ENCODE results near the gene MIPOL1. TPM values are rescaled to one million over a fixed set of nuclear protein-coding genes. Genes with fewer than 3 reads are reported as not detected.

The MIPOL1 gene
- total RNA-seq, 2 experiments from 2014 or later, result not detected

DNA sequence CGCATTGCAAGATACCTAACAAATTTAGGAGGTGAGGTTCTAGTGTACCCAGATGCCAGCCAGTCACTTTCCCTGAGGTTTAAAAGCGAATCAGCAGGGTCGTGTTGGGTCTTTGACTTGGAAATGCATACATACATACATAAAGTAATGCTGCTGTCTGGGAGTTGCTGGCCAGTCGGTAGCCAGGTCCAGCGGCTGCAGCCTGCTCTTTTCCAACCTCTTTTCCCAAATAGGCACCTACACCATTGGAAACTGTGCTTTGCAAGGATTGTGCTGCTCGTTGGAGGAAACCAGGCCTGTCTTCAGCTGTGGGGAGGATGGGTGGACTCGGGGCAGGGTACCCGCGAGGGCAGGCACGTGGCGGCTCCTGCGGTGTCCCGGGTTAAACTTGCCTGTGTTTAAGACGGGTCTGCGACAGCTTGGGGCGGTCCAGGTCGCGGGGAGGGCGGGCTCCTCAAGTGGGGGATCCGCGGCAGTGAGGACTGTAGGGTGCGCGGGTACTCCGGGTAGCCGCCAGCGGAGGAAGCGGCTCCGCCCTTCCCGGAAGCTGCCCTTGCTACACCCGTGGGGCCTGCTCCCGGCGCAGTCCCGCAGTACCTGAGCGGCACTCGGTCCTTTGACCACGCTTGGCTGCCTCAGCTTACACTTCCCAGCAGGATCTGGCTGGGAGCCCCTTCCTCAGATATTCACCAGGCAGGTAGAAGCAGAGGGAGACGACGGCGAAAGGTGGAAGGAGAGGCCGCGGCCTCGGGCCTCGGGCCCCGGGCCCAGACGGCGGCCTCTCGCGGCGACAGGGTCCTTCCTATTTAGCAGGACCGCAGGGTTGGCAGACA is 400.4 kb downstream of the MIPOL1 start:
- DNase-seq (ENCODE audit: low spot score), result no peak
- Histone ChIP-seq H3K79me2 (ENCODE audit: insufficient read depth, low read depth, low read length) (no peaks in the 10 kb centered on the region), H3K9me2 (ENCODE audit: insufficient read depth, low read length) (no peaks in the 10 kb centered on the region), H3K4me2 (ENCODE audit: low read length) (no peak overlapping the region), H4K20me1 (ENCODE audit: insufficient read depth, low read length) (no peaks in the 10 kb centered on the region), H3K27ac (ENCODE audit: low read depth, low read length, poor library complexity, severe bottlenecking) (no peak overlapping the region), H3K9me3 (ENCODE audit: low read length) (0 out of 2 replicates have a peak, but pooled peaks cover 4% of the 10 kb centered on the region), H3K4me1 (ENCODE audit: insufficient read depth, low read length, poor library complexity, severe bottlenecking) (no peaks in the 10 kb centered on the region), H3K36me3 (ENCODE audit: insufficient read depth, low read length) (no peaks in the 10 kb centered on the region), H2AFZ (ENCODE audit: low read length) (no peak overlapping the region), H3K4me3 (ENCODE audit: low read depth, low read length, poor library complexity, severe bottlenecking) (no peak overlapping the region)
- ChIA-PET POLR2A (no interaction called here), CTCF (ENCODE audit: unreplicated experiment) (no interaction called here)
- no TSS peak for BruUV-seq (replicated peaks)
- intact Hi-C loops (cut with micrococcal nuclease; ENCODE audit: unreplicated experiment), result no loop called here
- TF ChIP-seq, protein P1, sequence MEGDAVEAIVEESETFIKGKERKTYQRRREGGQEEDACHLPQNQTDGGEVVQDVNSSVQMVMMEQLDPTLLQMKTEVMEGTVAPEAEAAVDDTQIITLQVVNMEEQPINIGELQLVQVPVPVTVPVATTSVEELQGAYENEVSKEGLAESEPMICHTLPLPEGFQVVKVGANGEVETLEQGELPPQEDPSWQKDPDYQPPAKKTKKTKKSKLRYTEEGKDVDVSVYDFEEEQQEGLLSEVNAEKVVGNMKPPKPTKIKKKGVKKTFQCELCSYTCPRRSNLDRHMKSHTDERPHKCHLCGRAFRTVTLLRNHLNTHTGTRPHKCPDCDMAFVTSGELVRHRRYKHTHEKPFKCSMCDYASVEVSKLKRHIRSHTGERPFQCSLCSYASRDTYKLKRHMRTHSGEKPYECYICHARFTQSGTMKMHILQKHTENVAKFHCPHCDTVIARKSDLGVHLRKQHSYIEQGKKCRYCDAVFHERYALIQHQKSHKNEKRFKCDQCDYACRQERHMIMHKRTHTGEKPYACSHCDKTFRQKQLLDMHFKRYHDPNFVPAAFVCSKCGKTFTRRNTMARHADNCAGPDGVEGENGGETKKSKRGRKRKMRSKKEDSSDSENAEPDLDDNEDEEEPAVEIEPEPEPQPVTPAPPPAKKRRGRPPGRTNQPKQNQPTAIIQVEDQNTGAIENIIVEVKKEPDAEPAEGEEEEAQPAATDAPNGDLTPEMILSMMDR (conservative IDR thresholded peaks at IDR 0.05; ENCODE audit: low read length), result no peak
- TF ChIP-seq EZH2phosphoT487 (IDR thresholded peaks at IDR 0.05; ENCODE audit: borderline replicate concordance, low read depth, low read length), result no peak

DNA sequence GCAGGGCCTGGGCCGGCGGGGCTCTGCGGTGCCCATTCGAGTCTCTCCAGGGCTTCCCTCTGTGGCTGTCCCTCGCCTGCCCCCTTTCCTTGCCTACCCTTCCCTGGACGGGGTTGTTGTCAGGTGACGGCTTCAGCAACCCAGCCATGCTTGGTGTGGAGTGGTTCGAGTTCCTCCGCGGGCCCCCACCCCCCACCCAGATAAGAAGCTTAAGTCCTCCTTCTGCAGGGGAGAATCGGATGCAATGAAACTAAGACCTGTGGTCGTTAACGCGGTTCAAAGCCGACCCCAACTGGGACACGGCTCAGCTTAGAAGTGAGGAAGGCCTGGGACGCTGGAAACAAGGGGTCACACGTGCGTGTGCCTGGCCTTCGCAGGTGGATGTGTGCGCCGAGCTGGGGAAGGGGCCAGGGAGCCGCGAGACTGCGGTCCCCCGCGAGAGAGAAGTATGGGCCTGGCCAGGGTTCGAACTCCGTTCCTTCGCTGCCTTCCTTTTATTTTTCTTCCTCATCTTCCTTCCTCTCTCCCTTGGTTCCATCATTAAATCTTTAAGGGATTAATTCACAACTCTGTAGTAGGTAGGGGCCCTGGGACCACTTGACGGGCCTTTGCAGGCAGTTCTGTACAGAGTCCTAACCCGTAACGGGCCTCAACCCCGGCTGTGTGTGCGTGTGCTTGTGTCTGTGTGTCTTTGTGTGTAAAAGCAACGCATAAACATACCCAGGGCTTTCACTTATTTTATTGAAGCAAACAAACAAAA is 401.2 kb downstream of the MIPOL1 start:
- BruUV-seq (replicated peaks), result no TSS peak
- H3K4me2 ChIP-seq (ENCODE audit: low read length), result no peak overlapping the region
- DNase-seq (ENCODE audit: low spot score), result no peak
- H4K20me1 ChIP-seq (ENCODE audit: insufficient read depth, low read length), result no peaks in the 10 kb centered on the region
- no peak overlapping the region for H2AFZ ChIP-seq (ENCODE audit: low read length)
- H3K27ac ChIP-seq (ENCODE audit: low read depth, low read length, poor library complexity, severe bottlenecking), result no peak overlapping the region
- intact Hi-C loops (cut with micrococcal nuclease; ENCODE audit: unreplicated experiment), result no loop called here
- CTCF ChIA-PET (ENCODE audit: unreplicated experiment), result no interaction called here
- no peaks in the 10 kb centered on the region for H3K79me2 ChIP-seq (ENCODE audit: insufficient read depth, low read depth, low read length)
- H3K4me3 ChIP-seq (ENCODE audit: low read depth, low read length, poor library complexity, severe bottlenecking), result no peak overlapping the region
- no peaks in the 10 kb centered on the region for H3K9me2 ChIP-seq (ENCODE audit: insufficient read depth, low read length)
- H3K9me3 ChIP-seq (ENCODE audit: low read length), result no peaks in the 10 kb centered on the region
- POLR2A ChIA-PET, result no interaction called here
- TF ChIP-seq, protein P1 (conservative IDR thresholded peaks at IDR 0.05; ENCODE audit: low read length), result no peak
- TF ChIP-seq EZH2phosphoT487 (IDR thresholded peaks at IDR 0.05; ENCODE audit: borderline replicate concordance, low read depth, low read length), result no peak
- H3K4me1 ChIP-seq (ENCODE audit: insufficient read depth, low read length, poor library complexity, severe bottlenecking), result no peaks in the 10 kb centered on the region
- no peaks in the 10 kb centered on the region for H3K36me3 ChIP-seq (ENCODE audit: insufficient read depth, low read length)
